ENCODE measurements around the gene GABPB2. TPM values are rescaled to one million over a fixed set of nuclear protein-coding genes. Genes with fewer than 3 reads are reported as not detected.
A peak's percentile ranks its signal among the peaks of the same experiment; 100 is the strongest.
"Not testable (repeated sequence)": the region's sequence is repeated elsewhere in the genome, so short reads cannot be mapped to it uniquely, and the experiment has no call there.

The GABPB2 gene
- total and polyA plus RNA-seq, 2 donors (not counting 1 experiment from before 2014, with no cell fraction given): 13.9 to 14.9 TPM

DNA sequence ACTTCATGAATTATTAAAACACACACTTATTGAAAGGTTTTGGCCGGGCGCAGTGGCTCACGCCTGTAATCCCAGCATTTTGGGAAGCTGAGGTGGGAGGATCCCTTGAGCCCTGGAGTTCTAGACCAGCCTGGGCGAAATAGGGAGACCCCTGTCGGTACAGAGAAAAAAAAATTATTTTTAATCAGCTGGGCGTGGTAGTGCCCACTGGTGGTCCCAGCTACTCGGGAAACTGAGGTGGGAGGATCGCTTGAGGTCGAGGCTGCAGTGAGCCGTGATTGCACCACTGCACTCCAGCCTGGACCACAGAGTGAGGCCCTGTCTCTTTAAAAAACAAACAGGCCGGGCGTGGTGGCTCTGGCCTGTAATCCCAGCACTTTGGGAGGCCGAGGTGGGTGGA lies 1.7 kb downstream of the GABPB2 start:
- Histone ChIP-seq H3K4me1 (ENCODE audit: control insufficient read depth, extremely low read depth, insufficient read depth, low read length) (no peaks in the 10 kb centered on the region), H3K79me2 (ENCODE audit: control insufficient read depth, insufficient read depth, low read length) (peaks cover 3% of the 10 kb centered on the region), H3K4me3 (replicated peaks in 1 of 4; ENCODE audit: control extremely low read depth in 1 of 4, insufficient read depth in 1 of 4, low read depth in 3 of 4, low read length in 4 of 4) (no peak overlapping the region), H3K27ac (ENCODE audit: insufficient read depth, low read length) (no peak overlapping the region), H3K27me3 (ENCODE audit: control insufficient read depth, insufficient read depth, low read length) (no peaks in the 10 kb centered on the region), H2AFZ (ENCODE audit: low read length) (no peak overlapping the region), H3K9me3 (ENCODE audit: control insufficient read depth, insufficient read depth, low read depth, low read length) (no peaks in the 10 kb centered on the region), H3K36me3 (ENCODE audit: control insufficient read depth, insufficient read depth, low read length) (peaks cover under 1% of the 10 kb centered on the region), H4K20me1 (ENCODE audit: control insufficient read depth, extremely low read depth, insufficient read depth, low read length) (no peaks in the 10 kb centered on the region), H3K9ac (ENCODE audit: insufficient read depth, low read length) (no peak overlapping the region), H3K4me2 (ENCODE audit: extremely low read depth, insufficient read depth, low read length) (no peak overlapping the region)
- DNase-seq (ENCODE audit: low read depth in 2 of 2): no peak
- TF ChIP-seq, protein P1, sequence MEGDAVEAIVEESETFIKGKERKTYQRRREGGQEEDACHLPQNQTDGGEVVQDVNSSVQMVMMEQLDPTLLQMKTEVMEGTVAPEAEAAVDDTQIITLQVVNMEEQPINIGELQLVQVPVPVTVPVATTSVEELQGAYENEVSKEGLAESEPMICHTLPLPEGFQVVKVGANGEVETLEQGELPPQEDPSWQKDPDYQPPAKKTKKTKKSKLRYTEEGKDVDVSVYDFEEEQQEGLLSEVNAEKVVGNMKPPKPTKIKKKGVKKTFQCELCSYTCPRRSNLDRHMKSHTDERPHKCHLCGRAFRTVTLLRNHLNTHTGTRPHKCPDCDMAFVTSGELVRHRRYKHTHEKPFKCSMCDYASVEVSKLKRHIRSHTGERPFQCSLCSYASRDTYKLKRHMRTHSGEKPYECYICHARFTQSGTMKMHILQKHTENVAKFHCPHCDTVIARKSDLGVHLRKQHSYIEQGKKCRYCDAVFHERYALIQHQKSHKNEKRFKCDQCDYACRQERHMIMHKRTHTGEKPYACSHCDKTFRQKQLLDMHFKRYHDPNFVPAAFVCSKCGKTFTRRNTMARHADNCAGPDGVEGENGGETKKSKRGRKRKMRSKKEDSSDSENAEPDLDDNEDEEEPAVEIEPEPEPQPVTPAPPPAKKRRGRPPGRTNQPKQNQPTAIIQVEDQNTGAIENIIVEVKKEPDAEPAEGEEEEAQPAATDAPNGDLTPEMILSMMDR (conservative IDR thresholded peaks at IDR 0.05 in 1 of 2, IDR thresholded peaks at IDR 0.05 in 1 of 2; ENCODE audit: low read depth in 1 of 2, low read length in 2 of 2): no peak
- no peak for TF ChIP-seq EZH2 (IDR thresholded peaks at IDR 0.05; ENCODE audit: low read length, missing control alignments)

DNA sequence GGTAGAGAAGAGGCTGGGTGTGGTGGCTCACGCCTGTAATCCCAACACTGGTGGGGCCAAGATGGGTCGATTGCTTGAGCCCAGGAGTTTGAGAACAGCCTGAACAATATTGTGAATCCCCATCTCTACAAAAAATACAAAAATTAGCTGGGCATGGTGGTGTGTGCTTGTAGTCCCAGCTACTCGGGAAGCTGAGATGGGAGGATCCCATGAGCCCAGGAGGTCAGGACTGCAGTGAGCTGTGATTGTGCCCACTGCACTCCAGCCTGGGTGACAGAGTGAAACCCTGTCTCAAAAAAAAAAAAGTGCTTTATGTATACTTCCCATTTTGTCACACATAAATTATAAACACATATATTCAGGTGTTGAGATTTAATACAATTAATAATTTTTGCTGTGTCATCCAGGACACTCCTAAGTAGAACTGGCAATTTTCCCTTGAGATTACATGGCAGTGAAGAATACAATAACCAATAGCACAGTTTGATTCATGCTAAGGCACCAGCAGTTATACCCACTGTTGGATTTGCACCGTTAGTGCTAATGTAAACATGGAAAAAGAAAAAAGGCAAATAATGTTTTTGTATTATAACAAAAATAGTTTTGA lies 15.5 kb downstream of the GABPB2 start:
- no peaks in the 10 kb centered on the region for H3K36me3 ChIP-seq (ENCODE audit: control insufficient read depth, insufficient read depth, low read length)
- H3K27ac ChIP-seq (ENCODE audit: insufficient read depth, low read length): no peak overlapping the region
- H4K20me1 ChIP-seq (ENCODE audit: control insufficient read depth, extremely low read depth, insufficient read depth, low read length): no peaks in the 10 kb centered on the region
- H3K4me3 ChIP-seq (replicated peaks in 1 of 4; ENCODE audit: control extremely low read depth in 1 of 4, insufficient read depth in 1 of 4, low read depth in 3 of 4, low read length in 4 of 4): no peak overlapping the region
- H3K27me3 ChIP-seq (ENCODE audit: control insufficient read depth, insufficient read depth, low read length): no peaks in the 10 kb centered on the region
- H3K79me2 ChIP-seq (ENCODE audit: control insufficient read depth, insufficient read depth, low read length): no peaks in the 10 kb centered on the region
- H3K4me1 ChIP-seq (ENCODE audit: control insufficient read depth, extremely low read depth, insufficient read depth, low read length): no peaks in the 10 kb centered on the region
- TF ChIP-seq EZH2 (IDR thresholded peaks at IDR 0.05; ENCODE audit: low read length, missing control alignments): no peak
- TF ChIP-seq, protein P1 (conservative IDR thresholded peaks at IDR 0.05 in 1 of 2, IDR thresholded peaks at IDR 0.05 in 1 of 2; ENCODE audit: low read depth in 1 of 2, low read length in 2 of 2): no peak
- no peak overlapping the region for H3K4me2 ChIP-seq (ENCODE audit: extremely low read depth, insufficient read depth, low read length)
- no peak overlapping the region for H3K9ac ChIP-seq (ENCODE audit: insufficient read depth, low read length)
- DNase-seq (ENCODE audit: low read depth in 2 of 2): no peak
- H3K9me3 ChIP-seq (ENCODE audit: control insufficient read depth, insufficient read depth, low read depth, low read length): no peaks in the 10 kb centered on the region
- no peak overlapping the region for H2AFZ ChIP-seq (ENCODE audit: low read length)

DNA sequence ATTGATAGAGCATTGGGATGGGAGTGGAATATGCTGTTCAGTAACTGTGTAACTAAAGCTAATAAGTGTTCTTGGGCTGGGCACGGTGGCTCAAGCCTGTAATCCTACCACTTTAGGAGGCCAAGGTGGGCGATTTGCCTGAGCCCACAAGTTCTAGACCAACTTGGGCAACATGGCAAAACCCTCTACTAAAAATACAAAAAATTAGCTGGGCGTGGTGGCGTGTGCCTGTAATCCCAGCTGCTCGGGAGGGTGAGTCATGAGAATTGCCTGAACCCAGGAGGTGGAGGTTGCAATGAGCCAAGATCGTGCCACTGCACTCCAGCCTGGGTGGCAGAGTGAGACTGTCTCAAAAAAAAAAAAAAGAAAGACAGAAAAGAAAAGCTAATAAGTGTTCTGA lies 26.9 kb downstream of the GABPB2 start:
- H4K20me1 ChIP-seq (ENCODE audit: control insufficient read depth, extremely low read depth, insufficient read depth, low read length); H3K36me3 ChIP-seq (ENCODE audit: control insufficient read depth, insufficient read depth, low read length); H3K4me1 ChIP-seq (ENCODE audit: control insufficient read depth, extremely low read depth, insufficient read depth, low read length); H3K9ac ChIP-seq (ENCODE audit: insufficient read depth, low read length); H3K27ac ChIP-seq (ENCODE audit: insufficient read depth, low read length); H3K79me2 ChIP-seq (ENCODE audit: control insufficient read depth, insufficient read depth, low read length); H3K4me2 ChIP-seq (ENCODE audit: extremely low read depth, insufficient read depth, low read length); H3K4me3 ChIP-seq (replicated peaks in 1 of 4; ENCODE audit: control extremely low read depth in 1 of 4, insufficient read depth in 1 of 4, low read depth in 3 of 4, low read length in 4 of 4); H2AFZ ChIP-seq (ENCODE audit: low read length); H3K9me3 ChIP-seq (ENCODE audit: control insufficient read depth, insufficient read depth, low read depth, low read length); H3K27me3 ChIP-seq (ENCODE audit: control insufficient read depth, insufficient read depth, low read length): not testable (repeated sequence)
- DNase-seq (ENCODE audit: low read depth in 2 of 2): peak; percentile 5 to 11

Data from fibroblast of lung (primary cell).